ENCODE data around the gene PRR14. TPM values are rescaled to one million over a fixed set of nuclear protein-coding genes. Genes with fewer than 3 reads are reported as not detected.

The PRR14 gene
- polyA plus RNA-seq, 1 of the 3 experiments (the other 2 are of a cell fraction), result 13.5 TPM

GRCh38 chr16:30663820-30664219 lies 13.1 kb downstream of the PRR14 start:
- no peak overlapping the region; a peak in 1 of 4 replicates for H3K27ac ChIP-seq (ENCODE audit: low read depth in 2 of 2, low read length in 1 of 2)
- H3K4me3 ChIP-seq (ENCODE audit: low read depth in 2 of 2, low read length in 1 of 2), result no peak overlapping the region
- ChIA-PET CTCF (interaction anchor here (1.1 kb wide), 2 partner anchors 12 to 30 kb away, joined by 3 to 5 read pairs; no protein-coding TSS in a partner anchor), POLR2A (no interaction called here)
- no peak overlapping the region for H2AFZ ChIP-seq (ENCODE audit: low read depth)
- peaks cover 54 to 75% of the 10 kb centered on the region in 2 experiments for H3K36me3 ChIP-seq (replicated peaks in 1 of 2; ENCODE audit: control insufficient read depth in 1 of 2, insufficient read depth in 2 of 2, low read length in 1 of 2)
- H3K4me2 ChIP-seq, result no peak overlapping the region; the same call in 1 of the 2 replicates
- H3F3A ChIP-seq (replicated peaks; ENCODE audit: insufficient read depth), result no peaks in the 10 kb centered on the region
- no peaks in the 10 kb centered on the region for H3K9me3 ChIP-seq
- peaks cover 9 to 17% of the 10 kb centered on the region in 2 experiments; a peak in 2 of 4 replicates for H3K4me1 ChIP-seq (ENCODE audit: control insufficient read depth in 1 of 2, insufficient read depth in 2 of 2, low read depth in 1 of 2, low read length in 1 of 2)
- H3K9ac ChIP-seq, result no peak overlapping the region
- peaks cover 37% of the 10 kb centered on the region; the same call in 1 of the 2 replicates for H4K20me1 ChIP-seq (ENCODE audit: insufficient read depth)
- H3K9me2 ChIP-seq, result no peaks in the 10 kb centered on the region
- 85% methylated on average over 9 of the region's 9 CpGs for WGBS (ENCODE audit: low lambda C conversion rate)
- no peaks in the 10 kb centered on the region for H3K27me3 ChIP-seq (ENCODE audit: insufficient read depth)
- no peak for DNase-seq
- no peak for TF ChIP-seq FOXJ3 (CRISPR knock-in tag; IDR thresholded peaks at IDR 0.05)
- TF ChIP-seq SMC3 (IDR thresholded peaks at IDR 0.05; ENCODE audit: low read depth, low read length), result no peak
- TF ChIP-seq CHD2 (IDR thresholded peaks at IDR 0.05; ENCODE audit: low read length, partially characterized antibody), result no peak
- no peak for TF ChIP-seq RAD21 (IDR thresholded peaks at IDR 0.05; ENCODE audit: low read length)
- TF ChIP-seq CTCF (IDR thresholded peaks at IDR 0.05), result no peak
- no peak for TF ChIP-seq RCOR1 (IDR thresholded peaks at IDR 0.05; ENCODE audit: low read length)
- TF ChIP-seq MEF2A (IDR thresholded peaks at IDR 0.05; ENCODE audit: borderline replicate concordance, low read depth), result no peak
- TF ChIP-seq RXRA (IDR thresholded peaks at IDR 0.05; ENCODE audit: borderline replicate concordance, low read depth), result no peak
- TF ChIP-seq EP300 (IDR thresholded peaks at IDR 0.05; ENCODE audit: borderline replicate concordance in 1 of 2, low read depth in 1 of 2, low read length in 1 of 2), result no peak
- no peak for TF ChIP-seq MAX (IDR thresholded peaks at IDR 0.05; ENCODE audit: low read depth)
- no peak for TF ChIP-seq PBX3 (IDR thresholded peaks at IDR 0.05)
- H3K79me2 ChIP-seq (ENCODE audit: insufficient read depth), result peaks cover 49% of the 10 kb centered on the region

GRCh38 chr16:30664616-30665109 lies 13.9 kb downstream of the PRR14 start:
- peaks cover 55 to 82% of the 10 kb centered on the region in 2 experiments for H3K36me3 ChIP-seq (replicated peaks in 1 of 2; ENCODE audit: control insufficient read depth in 1 of 2, insufficient read depth in 2 of 2, low read length in 1 of 2)
- H3K27me3 ChIP-seq (ENCODE audit: insufficient read depth), result no peaks in the 10 kb centered on the region
- H3F3A ChIP-seq (replicated peaks; ENCODE audit: insufficient read depth), result no peaks in the 10 kb centered on the region
- H3K9me2 ChIP-seq, result no peaks in the 10 kb centered on the region
- ChIA-PET POLR2A (no interaction called here), CTCF (interaction anchor here (0.8 to 1.9 kb wide), 4 partner anchors 11 to 238 kb away, joined by 3 to 11 read pairs (median 3); no protein-coding TSS in a partner anchor)
- 97% methylated on average over 14 of the region's 15 CpGs for WGBS (ENCODE audit: low lambda C conversion rate)
- H3K27ac ChIP-seq (ENCODE audit: low read depth in 2 of 2, low read length in 1 of 2), result no peak overlapping the region
- H3K4me3 ChIP-seq (ENCODE audit: low read depth in 2 of 2, low read length in 1 of 2), result no peak overlapping the region
- H4K20me1 ChIP-seq (ENCODE audit: insufficient read depth), result peaks cover 37% of the 10 kb centered on the region; the same call in 1 of the 2 replicates
- peaks cover 9 to 17% of the 10 kb centered on the region in 2 experiments; a peak in 2 of 4 replicates for H3K4me1 ChIP-seq (ENCODE audit: control insufficient read depth in 1 of 2, insufficient read depth in 2 of 2, low read depth in 1 of 2, low read length in 1 of 2)
- H3K79me2 ChIP-seq (ENCODE audit: insufficient read depth), result peaks cover 47% of the 10 kb centered on the region
- no peak overlapping the region for H3K9ac ChIP-seq
- no peak overlapping the region for H3K4me2 ChIP-seq
- no peak for DNase-seq
- no peak overlapping the region for H2AFZ ChIP-seq (ENCODE audit: low read depth)
- H3K9me3 ChIP-seq, result no peaks in the 10 kb centered on the region
- TF ChIP-seq REST (IDR thresholded peaks at IDR 0.05; ENCODE audit: low read depth, low read length) (no peak), MEF2A (IDR thresholded peaks at IDR 0.05; ENCODE audit: borderline replicate concordance, low read depth) (no peak), MXI1 (IDR thresholded peaks at IDR 0.05; ENCODE audit: low read depth, low read length) (no peak), USF2 (IDR thresholded peaks at IDR 0.05; ENCODE audit: borderline replicate concordance, low read depth, low read length) (no peak), GATA2 (CRISPR knock-in tag; IDR thresholded peaks at IDR 0.05) (no peak), TCF12 (IDR thresholded peaks at IDR 0.05) (no peak), USF1 (IDR thresholded peaks at IDR 0.05; ENCODE audit: borderline replicate concordance, low read depth) (no peak), RAD21 (IDR thresholded peaks at IDR 0.05; ENCODE audit: low read length) (no peak), FOXM1 (IDR thresholded peaks at IDR 0.05; ENCODE audit: low read depth) (no peak), SIN3A (IDR thresholded peaks at IDR 0.05; ENCODE audit: borderline replicate concordance, low read depth, low read length) (no peak)

All from SK-N-SH (cell line).